HG02852 (cell line): ENCODE data around the gene TLX3.
"Not testable (repeated sequence)": the region's sequence is repeated elsewhere in the genome, so short reads cannot be mapped to it uniquely, and the experiment has no call there.

Experiments
- ATAC-seq: cut with Tn5 transposase; IDR thresholded peaks from one replicate; pipeline ENCODE4 v1.9.1; 2021; ENCODE audit warnings: mild to moderate bottlenecking, moderate library complexity; ENCODE audit not compliant: unreplicated experiment

The TLX3 gene

DNA sequence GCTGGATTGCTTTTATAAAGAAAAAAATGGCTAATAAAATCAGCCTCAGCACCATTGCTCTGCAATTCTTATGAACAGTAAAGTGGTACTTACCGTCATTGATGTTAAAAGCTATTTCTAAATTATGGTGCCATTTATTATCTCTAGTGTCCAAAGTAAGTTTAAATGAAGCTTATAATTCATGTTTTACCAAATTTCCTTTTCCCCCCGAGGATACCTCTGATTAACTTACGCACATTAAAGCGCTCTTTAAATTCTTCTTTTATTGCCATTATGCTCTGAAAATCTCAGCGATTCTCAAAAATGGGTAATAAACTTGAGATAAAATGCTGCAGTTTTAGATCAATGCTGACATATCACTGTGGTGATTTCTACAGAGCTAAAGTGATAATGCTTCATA is 13.5 kb downstream of the TLX3 start:
- ATAC-seq = no peak

DNA sequence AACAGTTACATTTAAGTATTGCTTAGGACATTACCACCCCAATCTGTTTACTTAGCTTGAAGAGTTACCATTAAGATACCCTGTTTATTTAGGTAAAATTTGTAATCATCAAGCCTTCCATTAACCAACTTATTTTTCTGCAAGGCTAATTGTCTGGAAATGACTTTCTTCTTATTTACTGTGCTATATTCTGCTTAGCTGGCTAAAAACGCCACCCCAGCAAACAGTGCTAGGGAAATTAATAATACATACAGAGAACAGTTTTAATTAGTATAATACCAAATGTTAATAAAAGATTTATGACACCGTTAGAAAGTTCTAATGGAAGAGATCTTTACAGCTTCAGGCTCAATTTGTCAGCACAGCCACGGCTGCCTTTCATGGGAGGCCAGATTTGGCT is 14.0 kb downstream of the TLX3 start:
- no peak for ATAC-seq

DNA sequence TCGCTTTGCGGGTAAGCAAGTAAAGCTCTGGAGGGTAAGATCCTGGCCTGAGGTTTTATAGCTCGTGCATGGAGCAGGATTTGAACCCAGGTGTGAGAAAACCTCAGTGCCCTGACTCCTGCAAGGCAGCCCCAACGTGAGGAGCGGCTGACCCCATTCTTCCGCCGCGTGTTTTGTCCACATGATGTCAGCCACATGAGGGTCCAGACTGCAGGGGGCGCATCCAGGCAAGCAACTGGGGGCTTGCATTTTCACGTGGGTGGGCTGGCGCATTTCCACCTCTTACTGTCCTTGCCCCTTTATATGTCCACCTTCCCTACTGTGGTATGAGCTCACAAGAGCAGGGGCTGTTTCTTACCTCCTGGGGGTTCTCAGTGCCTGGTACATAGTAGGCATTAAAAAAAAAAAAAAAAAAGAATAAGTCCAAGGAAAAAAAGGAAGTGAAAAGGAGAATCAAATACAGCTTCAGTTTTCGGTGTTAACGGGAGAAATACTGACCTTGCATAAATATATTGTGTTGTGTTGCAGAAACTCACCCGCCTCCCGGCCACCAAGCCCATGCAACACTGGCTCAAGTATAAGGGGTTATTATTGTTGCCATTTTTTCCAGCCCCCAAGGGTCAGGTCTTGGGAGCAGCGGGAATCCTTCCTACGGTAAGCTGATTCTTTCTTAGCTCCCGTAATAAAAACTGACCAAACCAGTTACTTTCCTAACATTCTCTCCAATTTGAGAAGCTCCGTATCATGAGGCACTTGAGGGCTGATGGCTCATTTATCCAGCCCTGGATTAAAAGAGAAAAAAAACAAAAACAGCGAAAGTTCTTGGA is 15.0 kb downstream of the TLX3 start:
- no peak for ATAC-seq

DNA sequence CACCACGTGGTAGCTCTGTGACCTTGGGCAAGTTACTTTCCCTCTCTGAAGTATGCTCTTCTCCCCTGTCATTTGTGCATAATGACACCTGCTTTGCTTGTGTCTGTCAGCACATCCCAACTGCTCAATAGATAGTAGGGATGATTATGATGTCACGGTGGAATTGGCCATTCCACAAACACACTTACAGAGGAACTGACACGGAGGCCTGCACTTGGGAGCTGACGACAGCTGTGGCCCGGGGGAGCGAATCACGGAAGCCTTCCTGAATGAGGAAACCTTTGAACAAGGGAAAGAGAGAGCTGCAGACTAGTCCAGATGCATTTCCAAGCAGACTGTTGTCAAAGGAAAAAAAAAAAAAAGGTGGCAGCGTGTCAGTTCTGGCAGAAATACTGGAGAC is 21.0 kb downstream of the TLX3 start:
- no peak for ATAC-seq

DNA sequence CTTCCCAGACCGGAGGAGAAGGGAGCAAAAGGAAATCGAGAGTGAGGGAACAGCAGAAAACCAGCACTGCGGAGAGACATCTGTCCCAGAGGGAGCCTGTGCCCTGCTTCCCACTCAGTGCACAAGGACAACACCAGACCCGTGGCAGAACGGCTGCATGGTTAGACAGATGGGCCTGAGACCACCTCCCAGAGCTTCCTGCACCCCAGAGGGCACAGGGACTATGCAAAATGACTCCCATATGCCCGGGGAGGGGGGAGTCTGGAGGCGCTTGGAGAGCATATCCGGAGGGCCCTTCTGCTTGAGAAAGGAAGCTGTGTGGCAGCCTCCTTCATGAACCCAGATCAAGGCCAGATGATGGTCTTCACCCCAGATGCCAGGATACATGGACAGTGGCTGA is 26.6 kb downstream of the TLX3 start:
- ATAC-seq = no peak

DNA sequence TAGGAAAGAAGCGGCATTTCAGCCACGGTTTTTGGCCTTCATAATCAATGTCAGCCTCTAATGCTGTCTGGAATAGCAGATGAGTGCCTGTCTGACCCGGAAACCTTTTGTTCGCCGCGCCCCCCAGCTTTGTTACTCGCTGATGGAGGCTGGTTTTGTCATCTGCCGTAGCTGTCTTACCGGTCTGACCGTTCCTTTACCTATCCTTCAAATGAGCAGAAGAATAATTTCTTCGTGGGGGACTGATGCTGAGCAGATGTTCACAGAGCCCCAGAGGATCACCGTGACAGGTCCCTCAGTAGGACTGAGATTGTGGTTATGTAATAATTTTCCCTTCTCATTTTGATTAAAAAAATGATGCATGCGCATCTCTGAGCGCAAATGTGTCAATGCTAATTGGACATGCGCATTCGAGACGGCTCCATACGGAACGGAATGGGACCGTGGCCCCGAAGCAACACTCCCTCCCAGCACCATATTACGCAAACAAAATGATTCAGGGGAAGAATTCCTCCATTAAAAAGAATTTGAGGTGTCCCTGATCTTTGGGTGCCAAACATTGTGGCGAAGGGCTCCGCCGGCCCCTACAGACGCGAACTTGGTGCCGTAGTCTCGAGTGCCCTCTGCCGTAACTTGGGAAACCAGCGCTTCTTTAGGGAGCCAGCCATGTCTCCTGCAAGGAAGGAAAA is 27.6 kb downstream of the TLX3 start:
- no peak for ATAC-seq

DNA sequence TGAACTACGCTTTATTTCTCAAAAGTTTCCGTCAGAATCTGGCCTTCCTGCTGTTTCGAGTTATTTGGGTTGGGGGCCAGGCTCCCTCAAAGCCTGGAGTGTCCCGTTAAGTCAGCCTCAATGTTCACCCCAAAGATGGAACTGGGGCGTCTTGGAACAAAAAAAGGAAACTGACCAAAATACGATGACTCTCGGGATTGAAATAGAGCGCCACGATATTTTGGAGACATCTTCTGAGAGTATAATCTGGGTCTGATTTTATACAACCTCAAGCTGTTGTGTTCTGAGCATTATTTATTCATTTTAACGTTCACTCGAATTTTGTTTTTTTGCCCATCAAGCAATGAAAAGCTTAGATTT is 28.1 kb downstream of the TLX3 start:
- ATAC-seq = no peak

DNA sequence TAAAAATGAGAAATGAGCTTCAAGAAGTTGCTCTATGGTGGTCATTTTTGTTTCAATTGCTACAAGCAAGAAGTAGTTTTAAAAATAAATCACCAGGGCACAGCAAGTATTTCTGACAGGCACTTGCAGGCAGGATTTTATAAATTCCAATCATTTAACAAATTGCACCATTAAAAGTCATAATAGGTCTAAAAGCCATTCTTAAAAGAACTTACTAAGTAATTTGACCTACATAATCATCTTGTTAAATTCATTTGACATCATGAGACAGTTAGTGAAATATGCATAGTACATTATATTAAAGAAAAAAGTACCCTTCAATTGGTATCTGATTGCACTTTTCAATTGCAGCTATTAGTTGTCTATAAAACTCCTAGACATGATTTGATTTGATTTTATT is 31.0 kb downstream of the TLX3 start:
- ATAC-seq = no peak

DNA sequence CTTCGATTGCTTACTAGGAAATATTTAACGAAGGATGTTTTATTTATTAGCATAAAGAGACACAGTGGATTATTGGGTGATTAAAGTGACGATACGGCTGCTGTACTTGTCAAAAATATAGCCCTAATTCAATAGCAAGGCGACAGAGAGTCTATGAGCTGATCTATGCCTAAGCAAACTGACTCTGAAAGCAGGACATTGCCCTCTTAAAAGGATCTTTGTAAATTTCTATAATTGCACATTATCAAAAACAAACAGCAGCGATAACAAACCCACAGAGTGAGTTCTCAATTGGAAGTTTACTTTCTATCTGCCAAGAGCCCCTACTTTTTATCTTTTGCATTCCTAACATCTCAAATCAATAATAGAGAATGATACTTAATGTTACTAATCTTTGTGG is 31.4 kb downstream of the TLX3 start:
- no peak for ATAC-seq

DNA sequence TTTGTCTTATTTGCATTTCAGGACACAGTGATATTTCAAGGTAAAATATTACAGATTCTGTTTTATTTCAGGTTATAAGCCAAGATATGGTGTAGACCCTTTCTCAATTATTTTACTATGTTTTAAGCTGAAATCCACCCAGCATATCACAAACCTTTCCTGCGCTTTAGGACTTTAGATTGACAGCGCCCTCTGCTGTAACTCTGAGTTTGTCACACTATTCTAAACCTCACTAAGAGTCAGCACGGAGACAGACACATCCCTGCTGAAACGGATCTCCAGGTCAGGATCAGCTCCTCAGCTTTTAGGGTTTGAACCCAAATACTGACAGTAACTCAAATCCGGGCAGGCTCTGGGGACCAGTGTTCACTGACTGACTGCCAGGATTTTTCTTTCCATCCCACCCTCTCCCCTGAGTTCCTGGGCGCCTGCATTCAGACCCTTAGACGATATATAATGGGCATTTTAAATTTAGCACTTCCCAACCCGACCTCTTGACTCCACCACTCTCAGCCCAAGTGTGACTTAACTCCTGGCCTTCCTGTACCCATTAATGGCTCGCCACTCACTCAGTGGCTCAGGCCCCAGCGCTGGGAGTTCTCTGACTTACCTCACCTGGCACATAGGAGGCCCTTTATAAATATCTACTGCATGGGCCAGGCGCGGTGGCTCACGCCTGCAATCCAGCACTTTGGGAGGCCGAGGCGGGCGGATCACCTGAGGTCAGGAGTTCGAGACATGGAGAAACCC is 33.5 kb downstream of the TLX3 start:
- no peak for ATAC-seq

DNA sequence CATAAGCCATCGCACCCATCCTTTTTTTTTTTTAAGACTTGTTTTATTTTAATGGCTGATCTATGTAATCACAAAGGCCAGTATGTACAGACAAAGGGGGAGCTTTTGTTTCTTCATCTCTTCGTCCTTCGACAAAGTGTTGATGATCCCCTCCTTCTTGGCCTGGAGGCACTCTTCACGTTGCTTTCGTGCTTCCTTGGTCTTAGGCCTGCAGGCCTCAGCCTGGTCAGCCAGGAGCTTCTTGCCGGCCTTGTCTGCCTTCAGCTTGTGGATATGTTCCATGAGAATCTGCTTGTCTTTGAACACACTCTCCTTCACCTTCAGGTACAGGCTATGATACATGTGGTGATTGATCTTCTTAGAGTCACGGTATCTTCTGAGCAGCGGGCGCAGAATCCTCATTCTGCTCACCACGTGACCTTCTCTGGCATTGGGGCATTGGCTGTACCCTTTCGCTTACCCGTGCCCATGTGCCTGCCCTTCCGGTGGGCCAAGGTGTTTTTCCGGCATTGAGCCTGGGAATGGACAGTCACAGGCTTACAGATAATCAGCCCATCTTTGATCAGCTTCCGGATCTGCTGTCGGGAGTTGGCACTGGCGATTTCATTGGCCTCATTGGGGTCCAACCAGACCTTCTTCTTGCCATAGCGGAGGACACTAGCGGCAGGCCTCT is 36.0 kb downstream of the TLX3 start:
- no peak for ATAC-seq

DNA sequence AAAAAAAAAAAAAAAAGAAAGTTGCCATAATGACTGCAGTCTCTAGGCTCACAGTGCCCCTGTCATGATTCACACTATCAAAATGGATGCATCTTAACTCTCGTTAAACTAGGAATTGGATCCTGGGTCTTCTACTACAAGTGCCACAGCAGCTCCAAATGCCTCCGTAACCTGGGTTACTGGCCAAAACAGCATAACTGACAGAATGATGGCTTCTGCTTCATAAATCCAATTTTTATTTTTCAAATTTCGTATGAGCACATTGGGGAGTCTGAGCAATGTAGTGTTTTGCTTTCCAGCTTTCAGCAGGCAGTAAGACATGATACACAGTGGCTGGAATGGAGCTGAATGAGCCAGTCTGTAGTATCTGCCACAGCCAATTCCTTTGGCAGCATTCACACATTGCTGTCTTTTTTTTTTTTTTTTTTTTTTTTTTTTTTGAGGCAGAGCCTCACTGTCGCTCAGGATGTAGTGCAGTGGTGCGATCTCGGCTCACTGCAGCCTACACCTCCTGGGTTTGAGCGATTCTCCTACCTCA is 42.6 kb downstream of the TLX3 start:
- ATAC-seq = no peak

DNA sequence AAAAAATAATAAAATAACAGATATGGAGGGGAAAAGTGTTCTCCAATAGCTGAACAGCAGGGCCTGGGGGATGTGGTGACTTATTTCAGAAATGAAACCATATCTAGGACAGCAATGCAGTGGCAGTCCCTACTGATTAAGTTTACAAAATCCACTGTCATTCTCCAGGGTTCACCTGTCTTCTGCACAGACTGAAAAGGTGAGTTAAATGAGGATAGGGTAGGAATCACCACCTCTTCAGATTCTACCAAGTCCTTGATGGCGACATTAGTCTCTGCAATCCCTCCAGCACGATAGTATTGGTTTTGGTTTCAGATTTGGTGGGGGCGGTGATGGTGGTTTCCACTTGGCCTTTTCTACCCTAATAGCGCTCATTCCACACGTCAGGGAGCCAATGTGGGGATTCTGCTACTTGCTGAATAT is 46.3 kb downstream of the TLX3 start:
- peak; percentile 95 for ATAC-seq

DNA sequence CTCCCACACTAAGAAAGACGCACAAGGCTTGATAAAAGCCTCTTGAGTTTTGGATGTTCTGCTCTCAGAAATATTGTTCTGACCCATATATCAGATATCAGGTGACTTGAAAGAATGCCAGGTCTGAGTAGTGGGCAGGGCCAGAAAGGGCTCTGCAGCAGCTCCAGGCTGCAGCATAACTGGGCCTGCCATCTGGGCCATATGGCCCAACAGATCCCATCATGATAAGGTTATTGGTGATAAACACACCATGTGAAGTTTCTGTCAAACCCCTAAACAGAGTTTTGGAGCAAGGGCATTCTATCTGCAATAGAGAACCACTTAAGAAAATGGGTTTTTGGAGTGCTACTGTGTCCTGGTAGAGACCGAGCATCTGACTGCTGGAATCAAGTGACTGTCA is 48.8 kb downstream of the TLX3 start:
- ATAC-seq = no peak

DNA sequence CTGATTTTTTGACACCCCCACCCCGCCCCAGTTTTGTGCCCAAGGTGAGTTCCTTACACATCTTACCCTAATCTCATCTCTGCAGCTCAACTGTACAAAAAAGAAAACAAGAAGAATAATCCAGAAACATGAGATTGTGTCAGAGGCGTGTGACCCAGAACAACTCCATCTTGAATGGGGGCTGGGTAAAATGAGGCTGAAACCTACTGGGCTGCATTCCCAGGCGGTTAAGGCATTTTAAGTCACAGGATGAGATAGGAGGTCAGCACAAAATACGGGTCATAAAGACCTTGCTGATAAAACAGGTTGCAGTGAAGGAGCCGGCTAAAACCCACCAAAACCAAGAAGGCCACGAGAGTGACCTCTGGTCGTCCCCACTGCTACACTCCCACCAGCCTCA is 52.1 kb downstream of the TLX3 start:
- ATAC-seq = not testable (repeated sequence)
